ENCODE measurements around the gene SLC39A6.

- TF ChIP-seq CTCF (IDR thresholded peaks at IDR 0.05; ENCODE audit: poor library complexity, severe bottlenecking) (no peak), EP300 (conservative IDR thresholded peaks at IDR 0.05; ENCODE audit: poor library complexity, severe bottlenecking) (no peak), REST (IDR thresholded peaks at IDR 0.05; ENCODE audit: borderline replicate concordance) (no peak), SMC3 (conservative IDR thresholded peaks at IDR 0.05; ENCODE audit: poor library complexity) (no peak), EZH2 (IDR thresholded peaks at IDR 0.05; ENCODE audit: borderline replicate concordance, insufficient read depth, low read length, poor library complexity, severe bottlenecking) (no peak)
Measured at GRCh38 chr18:36089001-36089400, 40.1 kb downstream of the SLC39A6 start.
